SJSA1 (cell line): Measurements from ENCODE around the gene ANKRD12. TPM values are rescaled to one million over a fixed set of nuclear protein-coding genes. Genes with fewer than 3 reads are reported as not detected.
"Not testable (repeated sequence)": the region's sequence is repeated elsewhere in the genome, so short reads cannot be mapped to it uniquely, and the experiment has no call there.

Source experiments
- DNase-seq, 2 experiments: peaks; one replicate each; pipeline ENCODE4 v3.0.0-alpha.2; 2015 to 2020; ENCODE audit warnings: low spot score in 2 of 2, low read depth in 1 of 2
- H3K27ac ChIP-seq: fragments of 250-450 bp; sonication (Bioruptor Pico); 2 replicates; pipeline ENCODE4 v1.5.1; 2020; ENCODE audit warnings: mild to moderate bottlenecking, moderate library complexity
- H3K27me3 ChIP-seq: fragments of 250-450 bp; sonication (Bioruptor Pico); replicated peaks from 2 replicates; pipeline ENCODE4 v1.5.1; 2020; ENCODE audit warnings: mild to moderate bottlenecking, moderate library complexity
- H3K36me3 ChIP-seq: fragments of 250-450 bp; sonication (Bioruptor Pico); 2 replicates; pipeline ENCODE4 v1.5.1; 2020; ENCODE audit warnings: mild to moderate bottlenecking
- H3K4me1 ChIP-seq: fragments of 250-450 bp; sonication (Bioruptor Pico); replicated peaks from 2 replicates; pipeline ENCODE4 v1.6.1; 2021; ENCODE audit warnings: mild to moderate bottlenecking
- H3K4me3 ChIP-seq: fragments of 250-450 bp; sonication (Bioruptor Pico); 2 replicates; pipeline ENCODE4 v1.5.1; 2020; ENCODE audit warnings: mild to moderate bottlenecking
- H3K9me3 ChIP-seq: fragments of 250-450 bp; sonication (Bioruptor Pico); replicated peaks from 2 replicates; pipeline ENCODE4 v1.5.1; 2020; ENCODE audit warnings: mild to moderate bottlenecking
- total RNA-seq: library from RNA; depleted of rRNA; stranded (reverse); fragments of >200 nt; shearing (Covaris generic); gene quantifications from 2 replicates; pipeline ENCODE4 v1.2.3, GENCODE V29; 2014

ANKRD12 gene
- total RNA-seq, 1 experiment from 2014 or later = 38.8 TPM

DNA sequence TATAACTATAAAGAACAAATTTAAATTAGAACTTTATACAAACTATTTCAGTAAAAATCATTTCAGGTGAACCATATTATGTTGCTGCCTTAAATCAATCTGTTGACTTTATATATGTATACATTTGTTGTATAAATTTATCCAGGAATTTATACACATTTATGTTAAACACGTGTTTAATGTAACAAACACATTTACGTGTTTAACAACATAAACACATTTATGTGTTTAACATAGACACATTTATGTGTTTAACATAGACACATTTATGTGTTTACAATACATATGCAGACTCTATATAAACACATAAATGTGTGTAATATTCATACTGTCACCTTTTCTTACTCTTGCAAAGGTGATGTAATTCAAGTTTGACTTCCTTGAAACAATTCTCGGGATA is 122.6 kb downstream of the ANKRD12 start:
- no peak overlapping the region for H3K27ac ChIP-seq
- no peaks in the 10 kb centered on the region for H3K4me1 ChIP-seq
- H3K27me3 ChIP-seq = no peaks in the 10 kb centered on the region
- peaks cover 61% of the 10 kb centered on the region for H3K36me3 ChIP-seq
- no peaks in the 10 kb centered on the region for H3K9me3 ChIP-seq
- no peak overlapping the region for H3K4me3 ChIP-seq
- no peak for DNase-seq

DNA sequence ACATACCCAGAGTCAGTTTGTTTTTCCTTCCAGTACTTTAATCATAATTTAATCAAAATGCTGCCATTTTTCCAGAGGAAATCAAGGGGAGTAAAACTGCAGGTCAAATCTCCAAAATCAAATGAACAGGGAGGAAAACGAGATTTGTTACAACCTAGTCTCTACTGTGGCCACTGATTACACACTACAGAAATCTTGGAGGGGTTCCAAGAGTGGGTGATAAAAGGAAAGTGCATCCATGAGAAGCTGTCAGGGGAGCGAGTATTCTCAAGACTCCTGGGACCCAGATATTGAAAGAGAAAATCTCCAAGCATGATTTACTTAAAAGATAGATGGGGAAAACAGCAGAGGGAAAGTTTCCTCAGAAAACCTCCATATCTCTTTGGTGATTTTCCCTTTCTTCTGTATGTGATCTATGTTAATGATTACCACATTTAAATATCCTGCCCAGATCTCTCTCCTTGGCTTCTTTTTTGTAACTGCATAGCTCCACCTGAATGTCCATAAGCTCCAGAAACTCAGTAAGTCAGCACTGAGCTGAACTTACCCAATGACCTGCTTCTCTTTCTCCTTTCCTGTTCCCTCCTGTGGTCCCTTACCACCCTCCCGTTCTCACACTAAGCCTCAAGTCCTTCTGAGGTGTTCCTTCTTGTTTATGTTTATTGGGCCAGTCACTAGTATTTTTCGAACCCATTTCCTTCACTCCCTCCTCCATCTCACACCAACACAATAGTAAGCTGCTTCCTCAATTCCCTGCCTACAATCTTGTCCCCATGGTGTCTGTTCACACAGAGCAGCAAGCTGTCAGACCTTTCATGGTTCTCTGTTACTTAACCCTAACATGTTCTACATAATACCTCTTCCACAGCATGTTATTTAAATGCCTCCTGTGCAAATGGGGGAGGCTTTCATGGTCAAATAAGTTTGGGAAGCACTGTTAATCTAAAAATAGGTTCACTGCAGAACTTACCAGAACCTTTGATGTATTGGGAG is 124.1 kb downstream of the ANKRD12 start:
- DNase-seq = no peak
- Histone ChIP-seq H3K9me3 (no peaks in the 10 kb centered on the region), H3K27me3 (no peaks in the 10 kb centered on the region), H3K36me3 (peaks cover 65% of the 10 kb centered on the region), H3K4me3 (no peak overlapping the region), H3K27ac (no peak overlapping the region), H3K4me1 (no peaks in the 10 kb centered on the region)

DNA sequence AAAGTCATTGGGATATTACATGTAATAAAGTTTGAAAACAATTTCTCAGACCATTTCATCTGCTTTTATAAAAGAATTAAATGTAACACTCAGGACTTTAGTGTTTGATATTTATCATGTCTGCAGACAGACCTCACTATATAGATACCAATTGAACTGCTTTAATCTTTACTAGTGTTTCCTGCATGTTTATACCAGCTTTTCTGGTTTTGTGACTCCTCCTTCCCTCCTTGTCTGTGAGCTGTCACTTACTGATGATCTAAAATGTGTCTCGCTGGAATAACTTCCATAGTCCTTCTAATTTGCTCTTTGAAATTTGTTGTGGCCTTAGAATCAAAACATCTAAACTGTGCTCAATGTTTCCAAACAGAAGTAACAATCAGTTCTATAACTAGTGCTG is 126.7 kb downstream of the ANKRD12 start:
- no peak overlapping the region for H3K4me3 ChIP-seq
- H3K4me1 ChIP-seq = no peaks in the 10 kb centered on the region
- peaks cover 57% of the 10 kb centered on the region for H3K36me3 ChIP-seq
- no peak for DNase-seq
- no peaks in the 10 kb centered on the region for H3K27me3 ChIP-seq
- no peak overlapping the region for H3K27ac ChIP-seq
- no peaks in the 10 kb centered on the region for H3K9me3 ChIP-seq

DNA sequence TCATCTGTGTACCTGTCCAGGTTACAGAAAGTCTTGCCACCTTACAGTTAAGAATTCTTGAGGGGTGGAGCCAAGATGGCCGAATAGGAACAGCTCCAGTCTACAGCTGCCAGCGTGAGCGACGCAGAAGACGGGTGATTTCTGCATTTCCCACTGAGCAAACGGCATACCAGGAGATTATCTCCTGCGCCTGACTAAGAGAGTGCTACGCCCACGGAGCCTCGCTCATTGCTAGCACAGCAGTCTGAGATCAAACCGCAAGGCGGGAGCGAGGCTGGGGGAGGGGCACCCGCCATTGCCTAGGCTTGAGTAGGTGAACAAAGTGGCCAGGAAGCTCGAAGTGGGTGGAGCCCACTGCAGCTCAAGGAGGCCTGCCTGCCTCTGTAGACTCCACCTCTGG is 128.2 kb downstream of the ANKRD12 start:
- H3K36me3 ChIP-seq = peaks cover 52% of the 10 kb centered on the region
- not testable (repeated sequence) for DNase-seq, H3K27ac ChIP-seq, H3K4me1 ChIP-seq, H3K9me3 ChIP-seq, H3K4me3 ChIP-seq, H3K27me3 ChIP-seq

DNA sequence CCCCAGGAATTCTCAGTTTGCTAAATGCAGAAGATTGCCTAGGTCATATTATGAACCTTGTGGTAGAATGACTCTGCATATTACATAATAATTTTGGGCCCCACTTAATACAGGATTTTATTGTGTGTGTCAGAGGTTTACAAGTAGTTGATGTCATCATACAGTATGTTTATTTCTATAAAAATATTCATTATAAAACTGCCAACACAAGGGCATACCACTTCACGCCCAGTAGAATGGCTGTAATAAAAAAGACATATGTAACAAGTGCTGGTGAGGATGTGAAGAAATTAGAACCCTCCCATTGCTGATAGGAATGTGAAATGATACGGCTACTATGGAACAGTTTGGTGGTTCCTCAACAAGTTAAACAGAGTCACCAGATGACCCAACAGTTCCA is 136.6 kb downstream of the ANKRD12 start:
- Histone ChIP-seq H3K4me3 (no peak overlapping the region), H3K9me3 (no peaks in the 10 kb centered on the region), H3K27me3 (no peaks in the 10 kb centered on the region), H3K4me1 (no peaks in the 10 kb centered on the region), H3K27ac (no peak overlapping the region), H3K36me3 (peaks cover 44% of the 10 kb centered on the region)
- no peak for DNase-seq

DNA sequence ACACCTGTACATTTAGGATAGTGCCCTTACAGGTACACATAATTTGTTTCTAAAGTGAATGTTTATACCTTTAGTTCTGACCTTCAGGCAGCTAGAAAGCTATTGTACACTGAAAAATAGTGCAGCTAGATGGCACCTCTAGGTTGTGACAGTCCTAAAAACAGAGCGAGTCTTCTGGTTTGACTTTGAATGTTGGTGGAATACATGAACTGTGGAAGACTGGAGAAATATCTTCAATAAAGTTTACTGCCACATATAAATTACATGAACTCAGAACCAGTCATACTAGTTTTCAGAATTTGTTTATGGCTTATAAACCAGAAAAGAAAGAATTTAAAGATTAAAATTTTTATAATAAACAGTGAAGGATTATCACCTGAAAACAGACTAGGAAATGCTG is 139.3 kb downstream of the ANKRD12 start:
- H3K27me3 ChIP-seq = no peaks in the 10 kb centered on the region
- H3K27ac ChIP-seq = no peak overlapping the region
- peaks cover 45% of the 10 kb centered on the region for H3K36me3 ChIP-seq
- no peaks in the 10 kb centered on the region for H3K9me3 ChIP-seq
- no peak overlapping the region for H3K4me3 ChIP-seq
- H3K4me1 ChIP-seq = no peaks in the 10 kb centered on the region
- no peak for DNase-seq

DNA sequence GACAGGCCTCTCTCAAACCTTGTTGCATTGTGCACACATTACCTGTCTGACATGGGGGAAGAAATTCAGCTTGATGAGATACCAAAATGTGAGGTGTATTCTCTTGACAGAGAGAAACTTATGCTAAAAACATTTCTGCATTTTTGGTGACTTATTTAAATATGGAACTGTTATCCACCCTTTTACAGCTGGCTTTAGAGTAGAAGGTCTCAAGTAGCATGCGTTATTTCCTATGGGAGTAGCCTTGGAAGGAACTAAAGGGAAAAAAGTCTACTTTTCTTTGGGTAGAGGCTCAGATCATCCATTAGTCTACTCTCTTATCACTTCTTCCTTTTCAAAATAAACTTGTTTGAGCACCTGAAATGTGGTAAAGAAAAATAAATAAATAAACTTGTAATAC is 141.4 kb downstream of the ANKRD12 start:
- Histone ChIP-seq H3K27me3 (no peaks in the 10 kb centered on the region), H3K9me3 (no peaks in the 10 kb centered on the region), H3K4me3 (no peak overlapping the region), H3K4me1 (no peaks in the 10 kb centered on the region), H3K36me3 (peaks cover 35% of the 10 kb centered on the region), H3K27ac (no peak overlapping the region)
- no peak for DNase-seq

DNA sequence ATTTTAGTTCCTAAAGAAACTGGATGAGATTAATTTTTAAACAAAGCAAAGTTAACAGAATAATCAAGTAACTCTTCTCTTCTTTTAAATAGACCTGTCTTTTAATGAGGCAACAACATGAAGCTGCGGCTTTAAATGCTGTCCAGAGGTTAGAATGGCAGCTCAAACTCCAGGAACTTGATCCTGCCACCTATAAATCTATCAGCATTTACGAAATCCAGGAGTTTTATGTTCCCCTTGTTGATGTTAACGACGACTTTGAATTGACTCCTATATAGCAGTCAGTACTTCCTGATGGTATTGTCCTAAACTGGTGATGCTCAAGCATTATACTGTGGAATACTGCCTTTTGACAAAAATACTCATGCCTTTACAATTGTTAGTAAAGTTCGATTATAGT is 144.3 kb downstream of the ANKRD12 start:
- H3K27me3 ChIP-seq = no peaks in the 10 kb centered on the region
- DNase-seq = no peak

DNA sequence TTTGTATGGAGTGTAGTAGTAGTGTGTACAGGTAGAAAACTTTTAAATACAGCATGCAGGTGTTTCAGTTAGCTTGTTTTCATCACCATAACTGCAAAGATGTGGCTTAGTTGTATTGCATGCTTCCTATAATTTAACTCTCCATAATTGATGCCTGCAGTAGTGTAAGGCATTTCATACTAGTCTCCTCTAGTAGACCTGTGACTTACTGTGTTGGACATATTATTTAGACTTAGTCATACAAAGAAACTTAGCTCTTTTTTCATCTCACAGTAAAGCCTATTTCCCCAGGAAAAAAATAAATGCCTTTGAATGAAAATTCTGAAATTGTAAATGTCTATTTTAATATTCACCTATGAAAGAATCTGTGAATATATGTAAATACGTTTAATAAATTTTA is 145.2 kb downstream of the ANKRD12 start:
- Histone ChIP-seq H3K27me3 (no peaks in the 10 kb centered on the region), H3K4me3 (no peak overlapping the region), H3K4me1 (no peaks in the 10 kb centered on the region), H3K9me3 (no peaks in the 10 kb centered on the region), H3K27ac (no peak overlapping the region), H3K36me3 (peaks cover 13% of the 10 kb centered on the region)
- DNase-seq = no peak

More for the DNA sequence above, 144.3 kb downstream of the ANKRD12 start:
- H3K4me3 ChIP-seq = no peak overlapping the region
- H3K27ac ChIP-seq = no peak overlapping the region
- peaks cover 22% of the 10 kb centered on the region for H3K36me3 ChIP-seq
- no peaks in the 10 kb centered on the region for H3K4me1 ChIP-seq
- no peaks in the 10 kb centered on the region for H3K9me3 ChIP-seq

DNA sequence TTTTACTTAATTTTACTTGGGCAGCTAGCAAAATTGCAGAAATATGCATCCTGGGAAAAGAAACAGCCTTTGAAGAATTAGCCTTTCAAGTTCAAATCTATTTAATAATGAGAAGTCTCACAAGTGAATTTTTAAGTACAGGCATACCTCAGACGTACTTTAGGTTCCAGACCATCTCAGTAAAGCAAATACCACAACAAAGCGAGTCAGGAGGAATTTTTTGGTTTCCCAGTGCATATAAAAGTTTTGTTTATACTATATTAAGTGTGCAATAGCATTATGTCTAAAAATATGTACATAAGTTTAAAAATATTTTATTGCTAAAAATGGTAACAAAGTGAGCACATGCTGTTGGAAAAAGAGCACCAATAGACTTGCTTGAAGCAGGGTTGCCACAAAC is 147.2 kb downstream of the ANKRD12 start:
- H3K27me3 ChIP-seq = no peaks in the 10 kb centered on the region
- no peaks in the 10 kb centered on the region for H3K4me1 ChIP-seq
- no peaks in the 10 kb centered on the region for H3K9me3 ChIP-seq
- H3K27ac ChIP-seq = no peak overlapping the region
- DNase-seq = no peak
- no peak overlapping the region for H3K4me3 ChIP-seq
- peaks cover 7% of the 10 kb centered on the region for H3K36me3 ChIP-seq

DNA sequence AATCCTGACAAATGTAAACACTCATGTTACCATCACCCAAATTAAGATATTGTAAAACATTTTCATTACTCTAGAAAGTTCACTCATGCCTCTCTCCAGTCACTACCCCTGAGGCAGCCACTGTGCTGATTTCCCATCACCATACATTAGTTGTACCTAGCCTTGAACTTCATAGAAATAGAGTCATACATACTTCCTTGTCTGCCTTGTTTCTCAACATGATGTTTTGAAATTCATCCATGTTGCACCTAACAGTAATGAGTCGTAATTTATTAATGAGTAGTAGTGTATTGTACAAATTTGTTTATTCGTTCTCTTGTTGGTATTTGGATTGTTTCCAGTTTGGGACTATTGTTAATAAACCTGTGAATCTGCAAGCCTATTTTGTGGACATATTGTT is 149.0 kb downstream of the ANKRD12 start:
- no peaks in the 10 kb centered on the region for H3K27me3 ChIP-seq
- no peak for DNase-seq
- H3K9me3 ChIP-seq = no peaks in the 10 kb centered on the region
- H3K27ac ChIP-seq = no peak overlapping the region
- no peaks in the 10 kb centered on the region for H3K36me3 ChIP-seq
- H3K4me1 ChIP-seq = no peaks in the 10 kb centered on the region
- H3K4me3 ChIP-seq = no peak overlapping the region

DNA sequence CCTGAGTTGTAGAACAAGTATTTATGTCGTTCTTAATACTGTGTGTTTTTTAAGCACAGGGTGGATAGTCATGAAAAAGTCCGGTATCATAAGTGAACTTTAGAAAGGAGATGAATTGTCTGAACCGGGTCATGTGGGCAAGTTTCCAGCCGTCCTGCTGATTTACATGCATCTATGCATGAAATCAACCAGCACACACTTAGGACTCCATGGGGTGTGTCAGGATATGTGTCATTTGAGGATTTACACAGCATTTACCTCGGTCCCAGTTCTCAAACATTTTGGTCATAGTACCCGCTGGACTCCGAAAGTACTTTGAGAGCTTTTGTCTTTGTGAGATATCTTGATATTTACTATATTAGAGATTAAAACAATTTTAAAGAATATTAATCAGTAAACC is 150.5 kb downstream of the ANKRD12 start:
- Histone ChIP-seq H3K4me1 (no peaks in the 10 kb centered on the region), H3K4me3 (no peak overlapping the region), H3K27me3 (no peaks in the 10 kb centered on the region), H3K9me3 (no peaks in the 10 kb centered on the region), H3K36me3 (no peaks in the 10 kb centered on the region), H3K27ac (no peak overlapping the region)
- no peak for DNase-seq

DNA sequence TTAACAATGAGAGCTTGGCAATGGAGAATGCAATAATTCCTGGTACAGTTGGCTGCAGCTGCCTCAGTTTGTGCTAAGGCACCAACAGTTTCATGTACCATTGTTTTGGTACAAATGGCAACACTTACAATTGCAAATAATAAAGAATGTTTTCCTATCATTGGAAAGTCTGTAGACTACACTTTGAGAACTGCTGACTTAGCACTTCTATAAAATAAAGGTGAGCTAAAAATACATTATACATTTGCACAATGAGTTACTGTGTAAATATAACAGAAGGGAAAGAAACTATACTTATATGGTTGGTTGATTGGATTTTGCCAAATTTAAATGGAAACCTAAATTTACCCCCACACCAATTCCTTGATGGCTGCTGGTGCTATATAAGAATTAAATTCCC is 153.1 kb downstream of the ANKRD12 start:
- H3K27me3 ChIP-seq = no peaks in the 10 kb centered on the region
- no peak overlapping the region for H3K4me3 ChIP-seq
- no peaks in the 10 kb centered on the region for H3K36me3 ChIP-seq
- no peak for DNase-seq
- peaks cover 8% of the 10 kb centered on the region; the same call in 1 of the 2 replicates for H3K9me3 ChIP-seq
- H3K4me1 ChIP-seq = no peaks in the 10 kb centered on the region
- no peak overlapping the region for H3K27ac ChIP-seq

DNA sequence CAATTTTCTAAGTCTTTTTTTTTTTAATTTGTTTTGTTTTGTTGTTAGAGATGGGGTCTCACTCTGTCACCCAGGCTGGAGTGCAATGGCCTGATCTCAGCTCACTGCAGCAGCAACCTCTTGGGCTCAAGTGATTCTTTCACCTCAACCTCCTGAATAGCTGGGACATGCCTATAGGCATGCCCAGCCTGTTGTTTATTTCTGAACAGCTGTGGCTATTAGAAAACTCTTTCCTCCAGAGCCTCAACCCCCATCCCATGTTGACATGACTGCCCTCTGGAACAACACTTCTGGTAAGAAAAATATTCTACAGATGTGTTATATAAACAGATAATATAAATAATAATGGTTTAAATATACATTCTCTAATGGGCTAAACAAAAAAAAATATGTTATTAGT is 153.6 kb downstream of the ANKRD12 start:
- Histone ChIP-seq H3K27ac (no peak overlapping the region), H3K36me3 (no peaks in the 10 kb centered on the region), H3K9me3 (peaks cover 8% of the 10 kb centered on the region; the same call in 1 of the 2 replicates), H3K27me3 (no peaks in the 10 kb centered on the region), H3K4me3 (no peak overlapping the region), H3K4me1 (no peaks in the 10 kb centered on the region)
- DNase-seq = no peak
